Lower lobe of right lung (tissue), 2 donors: ENCODE data around the gene PRKCH. TPM values are rescaled to one million over a fixed set of nuclear protein-coding genes. Genes with fewer than 3 reads are reported as not detected.

Source experiments
- ATAC-seq, 2 donors: fragments of 200-7000 bp; cut with Tn5 transposase; one replicate each; pipeline ENCODE4 v1.9.1; 2020 to 2022; ENCODE audit warnings: mild to moderate bottlenecking in 2 of 2, moderate library complexity in 2 of 2
- DNase-seq: peaks from one replicate; pipeline ENCODE4 v3.0.0-alpha.2; 2020
- H3K27ac ChIP-seq: fragments of 200-600 bp; one replicate; pipeline ENCODE4 v1.8.0; 2022
- H3K27me3 ChIP-seq: fragments of 200-600 bp; one replicate; pipeline ENCODE4 v1.8.0; 2022; ENCODE audit warnings: low read depth
- H3K36me3 ChIP-seq: fragments of 200-600 bp; one replicate; pipeline ENCODE4 v1.8.0; 2022; ENCODE audit warnings: mild to moderate bottlenecking
- H3K4me1 ChIP-seq: fragments of 200-600 bp; one replicate; pipeline ENCODE4 v1.8.0; 2022
- H3K4me3 ChIP-seq: fragments of 200-600 bp; one replicate; pipeline ENCODE4 v1.8.0; 2022; ENCODE audit warnings: mild to moderate bottlenecking
- H3K9me3 ChIP-seq: fragments of 200-600 bp; one replicate; pipeline ENCODE4 v1.8.0; 2022
- CTCF ChIP-seq: fragments of 200-600 bp; IDR thresholded peaks from one replicate; pipeline ENCODE4 v1.8.0; 2022; ENCODE audit warnings: antibody characterized with exemption, mild to moderate bottlenecking
- intact Hi-C: fragments of 100-400 bp; cut with DNase I; formaldehyde crosslinking; loops from one replicate; pipeline ENCODE4 v1.11.0; 2022
- total RNA-seq: library from RNA; stranded (reverse); fragmentation: NEBNext Ultra II Directional; extraction: Animal tissue kit (Norgen Biotek cat#: 25700); gene quantifications from one replicate; pipeline ENCODE4 v1.2.1, GENCODE V29; 2021
- donor health status: DM: no; HTN: yes; CAD: no; lungs with severe emphysema.

The PRKCH gene
- total RNA-seq, 1 donor from 2014 or later = 60.9 TPM

GRCh38 chr14:61346221-61346620 is 24.8 kb downstream of the PRKCH start:
- DNase-seq (no peak), ATAC-seq (no peak)
- Histone ChIP-seq H3K27ac (peak overlapping the region; percentile 83), H3K27me3 (no peaks in the 10 kb centered on the region), H3K9me3 (no peaks in the 10 kb centered on the region), H3K36me3 (no peaks in the 10 kb centered on the region), H3K4me1 (peaks cover 92% of the 10 kb centered on the region), H3K4me3 (no peak overlapping the region)
- TF ChIP-seq CTCF = no peak
- intact Hi-C loops = no loop called here

- H3K36me3 ChIP-seq = no peaks in the 10 kb centered on the region
- no peak overlapping the region for H3K4me3 ChIP-seq
- ATAC-seq (no peak), DNase-seq (no peak)
- no peaks in the 10 kb centered on the region for H3K9me3 ChIP-seq
- no peak overlapping the region for H3K27ac ChIP-seq
- H3K4me1 ChIP-seq = peaks cover 87% of the 10 kb centered on the region
- H3K27me3 ChIP-seq = no peaks in the 10 kb centered on the region
- intact Hi-C loops = no loop called here
- TF ChIP-seq CTCF = no peak
Measured at GRCh38 chr14:61346793-61347192, 25.4 kb downstream of the PRKCH start.

- intact Hi-C loops = no loop called here
- Histone ChIP-seq H3K27ac (peak overlapping the region; percentile 39), H3K36me3 (no peaks in the 10 kb centered on the region), H3K4me3 (no peak overlapping the region), H3K27me3 (no peaks in the 10 kb centered on the region), H3K4me1 (peaks cover 76% of the 10 kb centered on the region), H3K9me3 (no peaks in the 10 kb centered on the region)
- no peak for DNase-seq
- TF ChIP-seq CTCF = no peak
- no peak for ATAC-seq
Measured at GRCh38 chr14:61347826-61348443, 26.6 kb downstream of the PRKCH start.

GRCh38 chr14:61350427-61351270 is 29.3 kb downstream of the PRKCH start:
- peaks cover 49% of the 10 kb centered on the region for H3K4me1 ChIP-seq
- no peaks in the 10 kb centered on the region for H3K9me3 ChIP-seq
- no peaks in the 10 kb centered on the region for H3K36me3 ChIP-seq
- ATAC-seq = no peak
- no peak for DNase-seq
- no peaks in the 10 kb centered on the region for H3K27me3 ChIP-seq
- TF ChIP-seq CTCF = no peak
- no peak overlapping the region for H3K4me3 ChIP-seq
- intact Hi-C loops = no loop called here
- H3K27ac ChIP-seq = no peak overlapping the region

- Histone ChIP-seq H3K4me1 (peaks cover 46% of the 10 kb centered on the region), H3K27ac (no peak overlapping the region), H3K36me3 (no peaks in the 10 kb centered on the region), H3K9me3 (no peaks in the 10 kb centered on the region), H3K27me3 (no peaks in the 10 kb centered on the region), H3K4me3 (no peak overlapping the region)
- ATAC-seq (no peak), DNase-seq (no peak)
- TF ChIP-seq CTCF = no peak
- intact Hi-C loops = no loop called here
Measured at GRCh38 chr14:61351477-61351876, 30.1 kb downstream of the PRKCH start.
